ENCODE results near the gene ZNF641. TPM values are rescaled to one million over a fixed set of nuclear protein-coding genes. Genes with fewer than 3 reads are reported as not detected.
A peak's percentile ranks its signal among the peaks of the same experiment; 100 is the strongest.

ZNF641 gene
- total RNA-seq (ENCODE audit: unreplicated experiment), result 21.7 TPM
- long read RNA-seq, partial matches to known transcripts, result 0 of 1 reads
- long read RNA-seq, other reads (novel, unspliced or antisense), result 1 of 1 reads

- peak within 1 kb of the TSS; percentile 80 for H3K27ac Mint-ChIP-seq (ENCODE audit: unreplicated experiment)
- peak; percentile 83 for DNase-seq
- peaks cover 5% of the 10 kb centered on the region for H3K27me3 Mint-ChIP-seq (ENCODE audit: unreplicated experiment)
- peak within 1 kb of the TSS; percentile 98 for H3K4me3 Mint-ChIP-seq (ENCODE audit: unreplicated experiment)
- no peaks in the 10 kb centered on the region for H3K4me1 Mint-ChIP-seq (ENCODE audit: low read depth, unreplicated experiment)
- H3K36me3 Mint-ChIP-seq (ENCODE audit: unreplicated experiment), result peaks cover 2% of the 10 kb centered on the region
- H3K9me3 Mint-ChIP-seq (ENCODE audit: unreplicated experiment), result peaks cover 5% of the 10 kb centered on the region
- no peak for TF ChIP-seq CTCF (IDR thresholded peaks at IDR 0.05; ENCODE audit: partially characterized antibody, unreplicated experiment)
Measured at GRCh38 chr12:48350249-48351021, at the start of gene ZNF641. Gene ZNF641, minus strand, starts transcription at chr12:48350919. Its CDS starts 2,829 bp downstream, at chr12:48348090.

- Mint-ChIP-seq H3K4me1 (ENCODE audit: low read depth, unreplicated experiment) (no peaks in the 10 kb centered on the region), H3K9me3 (ENCODE audit: unreplicated experiment) (peaks cover 2% of the 10 kb centered on the region), H3K27me3 (ENCODE audit: unreplicated experiment) (no peaks in the 10 kb centered on the region), H3K36me3 (ENCODE audit: unreplicated experiment) (no peaks in the 10 kb centered on the region), H3K27ac (ENCODE audit: unreplicated experiment) (no peak overlapping the region), H3K4me3 (ENCODE audit: unreplicated experiment) (no peak overlapping the region)
- no peak for TF ChIP-seq CTCF (IDR thresholded peaks at IDR 0.05; ENCODE audit: partially characterized antibody, unreplicated experiment)
- no peak for DNase-seq
Measured at GRCh38 chr12:48390026-48390425, 39.3 kb upstream of the ZNF641 start.

GRCh38 chr12:48389409-48389808, 38.7 kb upstream of the ZNF641 start:
- H3K4me1 Mint-ChIP-seq (ENCODE audit: low read depth, unreplicated experiment), result no peaks in the 10 kb centered on the region
- H3K36me3 Mint-ChIP-seq (ENCODE audit: unreplicated experiment), result no peaks in the 10 kb centered on the region
- H3K27ac Mint-ChIP-seq (ENCODE audit: unreplicated experiment), result no peak overlapping the region
- H3K4me3 Mint-ChIP-seq (ENCODE audit: unreplicated experiment), result no peak overlapping the region
- no peaks in the 10 kb centered on the region for H3K27me3 Mint-ChIP-seq (ENCODE audit: unreplicated experiment)
- H3K9me3 Mint-ChIP-seq (ENCODE audit: unreplicated experiment), result peaks cover 2% of the 10 kb centered on the region
- DNase-seq, result no peak
- no peak for TF ChIP-seq CTCF (IDR thresholded peaks at IDR 0.05; ENCODE audit: partially characterized antibody, unreplicated experiment)

- H3K4me1 Mint-ChIP-seq (ENCODE audit: low read depth, unreplicated experiment), result no peaks in the 10 kb centered on the region
- H3K27ac Mint-ChIP-seq (ENCODE audit: unreplicated experiment), result no peak overlapping the region
- H3K27me3 Mint-ChIP-seq (ENCODE audit: unreplicated experiment), result no peaks in the 10 kb centered on the region
- H3K36me3 Mint-ChIP-seq (ENCODE audit: unreplicated experiment), result no peaks in the 10 kb centered on the region
- DNase-seq, result no peak
- H3K9me3 Mint-ChIP-seq (ENCODE audit: unreplicated experiment), result peaks cover 2% of the 10 kb centered on the region
- TF ChIP-seq CTCF (IDR thresholded peaks at IDR 0.05; ENCODE audit: partially characterized antibody, unreplicated experiment), result no peak
- no peak overlapping the region for H3K4me3 Mint-ChIP-seq (ENCODE audit: unreplicated experiment)
Measured at GRCh38 chr12:48388938-48389337, 38.2 kb upstream of the ZNF641 start.

GRCh38 chr12:48388460-48388859, 37.7 kb upstream of the ZNF641 start:
- no peak overlapping the region for H3K4me3 Mint-ChIP-seq (ENCODE audit: unreplicated experiment)
- no peaks in the 10 kb centered on the region for H3K36me3 Mint-ChIP-seq (ENCODE audit: unreplicated experiment)
- no peaks in the 10 kb centered on the region for H3K4me1 Mint-ChIP-seq (ENCODE audit: low read depth, unreplicated experiment)
- peaks cover 2% of the 10 kb centered on the region for H3K9me3 Mint-ChIP-seq (ENCODE audit: unreplicated experiment)
- no peak for DNase-seq
- H3K27me3 Mint-ChIP-seq (ENCODE audit: unreplicated experiment), result no peaks in the 10 kb centered on the region
- TF ChIP-seq CTCF (IDR thresholded peaks at IDR 0.05; ENCODE audit: partially characterized antibody, unreplicated experiment), result no peak
- no peak overlapping the region for H3K27ac Mint-ChIP-seq (ENCODE audit: unreplicated experiment)
